Adrenal gland (tissue), 12 donors: ENCODE measurements around the gene UBE2E2. TPM values are rescaled to one million over a fixed set of nuclear protein-coding genes. Genes with fewer than 3 reads are reported as not detected.

Experiments used
- DNase-seq, 7 donors: peaks; one replicate each; pipeline ENCODE4 v3.0.0-alpha.2; 2019 to 2020
- H3K27ac ChIP-seq, 5 donors: fragments of 200-600 bp; sonication (generic) in 4 of 5; 1 replicate in 3 of 5; 2 replicates in 2 of 5; pipeline versions ENCODE4 v1.5.1 to v1.8.0; 2016 to 2020; ENCODE audit warnings: mild to moderate bottlenecking in 1 of 5
- H3K27me3 ChIP-seq: fragments of 200-600 bp; 2 replicates; pipeline ENCODE4 v1.8.0; 2021
- H3K36me3 ChIP-seq, 2 donors: fragments of 200-600 bp; replicated peaks in 1 of 2; 1 replicate in 1 of 2; 2 replicates in 1 of 2; pipeline versions ENCODE4 v1.5.1 to v1.8.0; 2018 to 2022
- H3K4me1 ChIP-seq, 2 donors: fragments of 200-600 bp; replicated peaks in 1 of 2; 1 replicate in 1 of 2; 2 replicates in 1 of 2; pipeline versions ENCODE4 v1.5.1 to v1.8.0; 2018 to 2021
- H3K4me3 ChIP-seq, 4 donors: fragments of 200-600 bp; sonication (generic) in 3 of 4; one replicate each; pipeline ENCODE4 v1.5.1; 2016 to 2018
- H3K9me3 ChIP-seq, 3 donors: fragments of 200-600 bp; sonication (generic) in 1 of 3; replicated peaks in 1 of 3; 1 replicate in 2 of 3; 2 replicates in 1 of 3; pipeline versions ENCODE4 v1.5.1 to v1.8.0; 2016 to 2021
- POLR2A ChIP-seq, 2 donors: fragments of 450-650 bp; IDR thresholded peaks; one replicate each; pipeline ENCODE4 v1.6.1; 2017; ENCODE audit warnings: antibody characterized with exemption in 2 of 2, mild to moderate bottlenecking in 2 of 2, moderate library complexity in 1 of 2
- WGBS, 4 donors: extraction: QIAGEN DNeasy Blood & Tissue Kit in 2 of 4; methylation state at CpG; one replicate each; pipeline versions ENCODE4 v1.1.5 to v1.1.7; 2013 to 2017; 5-methylcytosine and 5-hydroxymethylcytosine counted together
- intact Hi-C, 2 donors: fragments of 100-400 bp; cut with DNase I; formaldehyde crosslinking; loops; one replicate each; pipeline versions ENCODE4 v1.14.1 to v1.15.0; 2022 to 2023
- polyA plus RNA-seq, 3 donors: library from polyadenylated mRNA; stranded (reverse); fragments of 200-250 nt in 2 of 3; fragments of 350-450 nt in 1 of 3; fragmentation: Illumina TruSeq in 1 of 3; extraction: RNeasy Lipid Tissue Mini Kit (QIAGEN cat#74804) in 1 of 3; gene quantifications; one replicate each; pipeline ENCODE4 v1.2.3, GENCODE V29; 2013 to 2014
- total RNA-seq, 9 donors: library from RNA; depleted of rRNA in 4 of 9; stranded (reverse); fragments of >200 nt in 4 of 9; fragments of 120-200 nt in 1 of 9; fragmentation: NEBNext Ultra II Directional in 1 of 9; extraction: Animal tissue kit (Norgen Biotek cat#: 25700) in 1 of 9; gene quantifications; one replicate each; pipeline versions ENCODE4 v1.1.0 to v1.2.4, GENCODE V29; 2013 to 2023
- TF ChIP-seq, protein P1 (sequence below), 6 experiments: fragments of 450-650 bp in 4 of 6; fragments of 200-600 bp in 2 of 6; sonication (generic) in 1 of 6; IDR thresholded peaks; 1 replicate in 5 of 6; 2 replicates in 1 of 6; pipeline versions ENCODE4 v1.5.1 to v1.8.0; 2016 to 2021; ENCODE audit warnings: antibody characterized with exemption in 6 of 6, mild to moderate bottlenecking in 2 of 6, moderate library complexity in 1 of 6
- donor health status: healthy with polysubstance abuse.
- donor health status: Bipolar disorder and iron deficiency.
- donor health status: DM: yes; HTN: yes; CAD: no.
- donor health status: DM: no; HTN: no; CAD: no.
- donor health status: DM: no; HTN: no; CAD: no.
- donor health status: DM: yes; HTN: yes; CAD: no.

The UBE2E2 gene
- total and polyA plus RNA-seq, 12 donors = 9.3 to 29.6 (median 20.7) TPM

DNA sequence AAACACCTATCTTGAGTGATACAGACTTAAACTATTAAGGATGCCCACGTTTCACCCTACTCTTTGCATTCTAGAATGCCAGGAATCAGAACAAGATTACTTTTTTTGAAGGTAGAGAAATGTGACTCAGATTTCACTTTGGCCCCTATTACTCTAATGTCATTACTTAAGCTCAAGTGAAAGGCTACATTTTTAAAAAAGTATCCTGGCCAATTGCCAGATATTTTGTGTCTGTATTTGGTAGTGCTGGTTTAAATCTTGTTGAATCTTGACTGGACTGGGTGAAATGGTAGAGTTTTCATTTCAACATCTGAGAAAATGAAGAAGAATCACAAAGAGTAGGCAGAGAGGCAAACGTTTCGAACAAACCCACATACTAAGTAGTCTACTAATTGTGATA lies 384.4 kb downstream of the UBE2E2 start:
- Histone ChIP-seq H3K27me3 (no peaks in the 10 kb centered on the region), H3K4me1 (no peaks in the 10 kb centered on the region), H3K4me3 (no peak overlapping the region), H3K36me3 (no peaks in the 10 kb centered on the region), H3K9me3 (no peaks in the 10 kb centered on the region), H3K27ac (no peak overlapping the region)
- intact Hi-C loops = no loop called here
- no peak for TF ChIP-seq POLR2A (IDR thresholded peaks at IDR 0.05)
- TF ChIP-seq, protein P1, sequence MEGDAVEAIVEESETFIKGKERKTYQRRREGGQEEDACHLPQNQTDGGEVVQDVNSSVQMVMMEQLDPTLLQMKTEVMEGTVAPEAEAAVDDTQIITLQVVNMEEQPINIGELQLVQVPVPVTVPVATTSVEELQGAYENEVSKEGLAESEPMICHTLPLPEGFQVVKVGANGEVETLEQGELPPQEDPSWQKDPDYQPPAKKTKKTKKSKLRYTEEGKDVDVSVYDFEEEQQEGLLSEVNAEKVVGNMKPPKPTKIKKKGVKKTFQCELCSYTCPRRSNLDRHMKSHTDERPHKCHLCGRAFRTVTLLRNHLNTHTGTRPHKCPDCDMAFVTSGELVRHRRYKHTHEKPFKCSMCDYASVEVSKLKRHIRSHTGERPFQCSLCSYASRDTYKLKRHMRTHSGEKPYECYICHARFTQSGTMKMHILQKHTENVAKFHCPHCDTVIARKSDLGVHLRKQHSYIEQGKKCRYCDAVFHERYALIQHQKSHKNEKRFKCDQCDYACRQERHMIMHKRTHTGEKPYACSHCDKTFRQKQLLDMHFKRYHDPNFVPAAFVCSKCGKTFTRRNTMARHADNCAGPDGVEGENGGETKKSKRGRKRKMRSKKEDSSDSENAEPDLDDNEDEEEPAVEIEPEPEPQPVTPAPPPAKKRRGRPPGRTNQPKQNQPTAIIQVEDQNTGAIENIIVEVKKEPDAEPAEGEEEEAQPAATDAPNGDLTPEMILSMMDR (IDR thresholded peaks at IDR 0.05) = no peak
- no peak for DNase-seq
- WGBS, 4 donors = 88 to 92% (median 90%) methylated on average over 3 of the region's 3 CpGs

DNA sequence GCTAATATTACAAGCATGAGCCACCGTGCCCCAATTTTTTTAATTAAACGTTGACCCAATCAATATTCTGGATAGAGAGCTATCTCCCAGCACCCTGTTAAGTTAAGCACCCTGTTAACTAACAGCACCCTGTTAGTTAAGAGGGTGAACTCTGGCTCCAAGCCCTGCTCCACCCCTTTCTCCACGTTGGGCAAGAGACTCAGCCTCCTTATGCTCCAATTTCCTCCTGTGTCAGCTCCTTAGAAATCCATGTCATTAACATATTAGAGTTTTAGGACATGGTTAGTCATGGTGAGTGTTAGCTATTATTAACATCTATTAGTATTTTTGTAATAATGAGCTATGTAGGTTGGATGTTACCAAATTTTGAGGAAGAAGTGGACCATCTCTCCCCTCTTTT lies 385.4 kb downstream of the UBE2E2 start:
- DNase-seq = no peak
- no peaks in the 10 kb centered on the region for H3K36me3 ChIP-seq
- H3K27me3 ChIP-seq = no peaks in the 10 kb centered on the region
- no peaks in the 10 kb centered on the region for H3K9me3 ChIP-seq
- WGBS, 4 donors = 68 to 83% (median 74%) methylated on average over 3 of the region's 3 CpGs
- no peak overlapping the region for H3K27ac ChIP-seq
- intact Hi-C loops = no loop called here
- no peak overlapping the region for H3K4me3 ChIP-seq
- TF ChIP-seq, protein P1 (IDR thresholded peaks at IDR 0.05) = no peak
- TF ChIP-seq POLR2A (IDR thresholded peaks at IDR 0.05) = no peak
- H3K4me1 ChIP-seq = no peaks in the 10 kb centered on the region

DNA sequence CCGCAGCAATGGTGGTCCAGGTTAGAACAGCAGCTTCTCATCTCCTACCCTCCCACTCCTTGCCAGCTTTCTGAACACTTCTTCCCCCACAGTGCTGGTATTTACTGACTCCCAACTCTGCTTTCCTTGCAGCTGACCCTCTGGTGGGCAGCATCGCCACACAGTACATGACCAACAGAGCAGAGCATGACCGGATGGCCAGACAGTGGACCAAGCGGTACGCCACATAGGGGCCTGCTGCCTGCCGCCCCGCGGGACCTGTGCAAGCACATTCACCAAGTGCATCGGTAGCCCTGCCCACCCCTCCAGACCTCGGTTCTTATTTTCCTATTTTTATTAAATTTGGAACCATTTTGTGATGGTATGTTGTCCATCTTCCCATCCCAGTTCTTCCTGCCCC lies 386.5 kb downstream of the UBE2E2 start:
- H3K36me3 ChIP-seq = no peaks in the 10 kb centered on the region
- DNase-seq = no peak
- H3K4me3 ChIP-seq = no peak overlapping the region
- H3K4me1 ChIP-seq = no peaks in the 10 kb centered on the region
- WGBS, 4 donors = 94 to 96% (median 95%) methylated on average over 10 of the region's 10 CpGs
- no peak for TF ChIP-seq POLR2A (IDR thresholded peaks at IDR 0.05)
- TF ChIP-seq, protein P1 (IDR thresholded peaks at IDR 0.05) = no peak
- no peaks in the 10 kb centered on the region for H3K27me3 ChIP-seq
- no peaks in the 10 kb centered on the region for H3K9me3 ChIP-seq
- intact Hi-C loops = no loop called here
- no peak overlapping the region for H3K27ac ChIP-seq

DNA sequence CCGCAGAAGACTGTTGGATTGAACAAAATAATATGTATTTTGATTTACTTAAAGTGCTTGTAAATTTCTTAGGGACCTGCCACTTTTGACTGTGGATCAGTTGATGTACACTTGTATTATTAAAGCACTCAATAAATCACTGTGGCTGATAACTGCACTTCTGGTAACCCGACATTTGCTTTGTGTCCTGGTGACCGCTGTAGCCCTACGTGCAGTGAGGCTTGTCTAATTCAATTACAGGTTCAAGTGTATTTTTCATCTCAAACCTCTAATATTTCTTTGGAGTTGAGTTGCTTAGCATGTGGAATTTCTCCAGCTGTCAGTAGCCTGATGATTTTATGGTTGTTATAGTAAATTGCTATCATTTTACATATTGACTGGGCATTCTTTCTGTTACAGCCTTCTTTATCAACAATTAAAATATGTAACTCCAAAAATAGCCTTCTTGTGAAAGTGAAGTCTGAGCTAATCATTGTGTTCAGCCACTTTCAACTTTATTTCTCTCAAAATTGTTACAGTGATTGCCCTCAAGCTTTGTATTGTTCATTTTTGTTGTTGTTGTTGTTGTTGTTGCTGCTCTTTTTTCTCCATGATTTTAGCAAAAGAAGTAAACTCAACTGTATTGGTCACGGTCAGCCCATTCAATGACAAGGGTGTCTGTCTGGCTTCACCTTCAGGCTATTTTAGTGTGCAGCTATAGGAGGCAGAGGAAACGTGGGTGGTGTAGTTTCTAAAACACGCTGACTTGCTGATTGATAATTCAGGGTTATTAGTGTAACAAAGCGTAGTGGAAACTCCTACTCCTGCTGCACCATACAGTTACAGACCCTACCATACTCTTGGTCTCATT lies 387.5 kb downstream of the UBE2E2 start:
- Histone ChIP-seq H3K4me1 (no peaks in the 10 kb centered on the region), H3K9me3 (no peaks in the 10 kb centered on the region), H3K4me3 (no peak overlapping the region), H3K27ac (no peak overlapping the region), H3K36me3 (no peaks in the 10 kb centered on the region), H3K27me3 (no peaks in the 10 kb centered on the region)
- intact Hi-C loops = no loop called here
- no peak for TF ChIP-seq POLR2A (IDR thresholded peaks at IDR 0.05)
- TF ChIP-seq, protein P1 (IDR thresholded peaks at IDR 0.05) = no peak
- WGBS, 4 donors = 78 to 85% (median 79%) methylated on average over 8 of the region's 8 CpGs
- DNase-seq = no peak
